HepG2 (cell line): Measurements from ENCODE around the gene CRYM. TPM values are rescaled to one million over a fixed set of nuclear protein-coding genes. Genes with fewer than 3 reads are reported as not detected.

ENCODE experiments used
- BHLHE40 ChIP-seq: IDR thresholded peaks from 2 replicates; pipeline ENCODE4 v1.6.1; 2011; ENCODE audit warnings: low read length, improper control_type of control experiment
- MTERF4 ChIP-seq: sonication (generic); formaldehyde crosslinking; IDR thresholded peaks from 2 replicates; pipeline ENCODE4 v1.8.0; 2023; ENCODE audit warnings: mild to moderate bottlenecking, missing genetic modification reagents
- PHF8 ChIP-seq: sonication (generic); formaldehyde crosslinking; IDR thresholded peaks from 2 replicates; pipeline ENCODE4 v1.5.0; 2020; ENCODE audit warnings: missing genetic modification reagents
- REL ChIP-seq: sonication (generic); formaldehyde crosslinking; conservative IDR thresholded peaks from 2 replicates; pipeline ENCODE4 v1.8.0; 2022; ENCODE audit warnings: mild to moderate bottlenecking, missing genetic modification reagents, moderate library complexity
- TGIF2 ChIP-seq: IDR thresholded peaks from 2 replicates; pipeline ENCODE4 v1.6.1; 2016; ENCODE audit warnings: control low read depth, missing compliant biosample characterization
- ZBTB34 ChIP-seq: sonication (generic); formaldehyde crosslinking; IDR thresholded peaks from 2 replicates; pipeline ENCODE4 v1.8.0; 2022; ENCODE audit warnings: mild to moderate bottlenecking, missing genetic modification reagents
- ZBTB40 ChIP-seq, 2 experiments: fragments of 450-650 bp in 1 of 2; sonication (generic) in 1 of 2; formaldehyde crosslinking in 1 of 2; IDR thresholded peaks; 2 replicates each; pipeline versions ENCODE4 v1.6.1 to v1.8.0; 2016 to 2022; ENCODE audit warnings: antibody characterized with exemption in 1 of 2, mild to moderate bottlenecking in 1 of 2, missing genetic modification reagents in 1 of 2
- ZNF672 ChIP-seq: sonication (generic); formaldehyde crosslinking; IDR thresholded peaks from 2 replicates; pipeline ENCODE4 v1.8.1; 2022; ENCODE audit warnings: missing genetic modification reagents
- polyA plus RNA-seq, 8 experiments: library from polyadenylated mRNA; depleted of rRNA in 3 of 8; stranded (reverse) in 7 of 8; unstranded in 1 of 8; fragments of >200 nt; fragmentation: Illumina TruSeq in 4 of 8; extraction: Trizol in 4 of 8; gene quantifications; 2 replicates each; pipeline versions ENCODE4 v1.2.1 to v1.2.3, GENCODE V29; 2011 to 2016; ENCODE audit warnings: low read depth in 4 of 8, missing spikeins in 1 of 8, mixed read lengths in 1 of 8; ENCODE audit not compliant: insufficient read depth in 1 of 8
- total RNA-seq, 5 experiments: library from RNA; depleted of rRNA; stranded (reverse); fragments of >200 nt; fragmentation: Illumina TruSeq; extraction: Trizol; gene quantifications; 2 replicates each; pipeline ENCODE4 v1.2.3, GENCODE V29; 2016; ENCODE audit warnings: low read depth in 1 of 5
- TF ChIP-seq, protein P1 (sequence below): IDR thresholded peaks from 2 replicates; pipeline ENCODE4 v1.6.1; 2012; ENCODE audit warnings: inconsistent platforms
- TF ChIP-seq, protein P2 (sequence below): sonication (generic); formaldehyde crosslinking; IDR thresholded peaks from 2 replicates; pipeline ENCODE4 v1.8.0; 2022; ENCODE audit warnings: mild to moderate bottlenecking, missing genetic modification reagents; ENCODE audit not compliant: insufficient replicate concordance
- TF ChIP-seq, protein P3 (sequence below): sonication (generic); formaldehyde crosslinking; IDR thresholded peaks from 2 replicates; pipeline ENCODE4 v1.9.0; 2022; ENCODE audit warnings: low read depth, missing genetic modification reagents

Gene CRYM
- total and polyA plus RNA-seq, 2 of the 13 experiments (the other 11 are each of a cell fraction or from before 2014, with no cell fraction given) = 1.9 to 2.2 TPM

GRCh38 chr16:21233521-21234150 lies 44.5 kb downstream of the CRYM start, which contains the start of gene ANKS4B (continued):
- TF ChIP-seq ZBTB40 (IDR thresholded peaks at IDR 0.05) (no peak), ZBTB40 (CRISPR knock-in tag; IDR thresholded peaks at IDR 0.05) (no peak; the same call in 1 of the 2 replicates), MTERF4 (CRISPR knock-in tag) (no peak; the same call in 1 of the 2 replicates), ZNF672 (CRISPR knock-in tag) (no peak), ZBTB34 (CRISPR knock-in tag) (peak; percentile 79; the same call in 1 of the 2 replicates), PHF8 (CRISPR knock-in tag) (peak; percentile 73), BHLHE40 (no peak), TGIF2 (CRISPR knock-in tag) (peak; percentile 64), REL (CRISPR knock-in tag) (no peak)
- TF ChIP-seq, protein P1, sequence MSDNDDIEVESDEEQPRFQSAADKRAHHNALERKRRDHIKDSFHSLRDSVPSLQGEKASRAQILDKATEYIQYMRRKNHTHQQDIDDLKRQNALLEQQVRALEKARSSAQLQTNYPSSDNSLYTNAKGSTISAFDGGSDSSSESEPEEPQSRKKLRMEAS = peak; percentile 44; the same call in 1 of the 2 replicates
- TF ChIP-seq, protein P2, sequence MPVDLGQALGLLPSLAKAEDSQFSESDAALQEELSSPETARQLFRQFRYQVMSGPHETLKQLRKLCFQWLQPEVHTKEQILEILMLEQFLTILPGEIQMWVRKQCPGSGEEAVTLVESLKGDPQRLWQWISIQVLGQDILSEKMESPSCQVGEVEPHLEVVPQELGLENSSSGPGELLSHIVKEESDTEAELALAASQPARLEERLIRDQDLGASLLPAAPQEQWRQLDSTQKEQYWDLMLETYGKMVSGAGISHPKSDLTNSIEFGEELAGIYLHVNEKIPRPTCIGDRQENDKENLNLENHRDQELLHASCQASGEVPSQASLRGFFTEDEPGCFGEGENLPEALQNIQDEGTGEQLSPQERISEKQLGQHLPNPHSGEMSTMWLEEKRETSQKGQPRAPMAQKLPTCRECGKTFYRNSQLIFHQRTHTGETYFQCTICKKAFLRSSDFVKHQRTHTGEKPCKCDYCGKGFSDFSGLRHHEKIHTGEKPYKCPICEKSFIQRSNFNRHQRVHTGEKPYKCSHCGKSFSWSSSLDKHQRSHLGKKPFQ (CRISPR knock-in tag) = peak; percentile 76
- TF ChIP-seq, protein P3, sequence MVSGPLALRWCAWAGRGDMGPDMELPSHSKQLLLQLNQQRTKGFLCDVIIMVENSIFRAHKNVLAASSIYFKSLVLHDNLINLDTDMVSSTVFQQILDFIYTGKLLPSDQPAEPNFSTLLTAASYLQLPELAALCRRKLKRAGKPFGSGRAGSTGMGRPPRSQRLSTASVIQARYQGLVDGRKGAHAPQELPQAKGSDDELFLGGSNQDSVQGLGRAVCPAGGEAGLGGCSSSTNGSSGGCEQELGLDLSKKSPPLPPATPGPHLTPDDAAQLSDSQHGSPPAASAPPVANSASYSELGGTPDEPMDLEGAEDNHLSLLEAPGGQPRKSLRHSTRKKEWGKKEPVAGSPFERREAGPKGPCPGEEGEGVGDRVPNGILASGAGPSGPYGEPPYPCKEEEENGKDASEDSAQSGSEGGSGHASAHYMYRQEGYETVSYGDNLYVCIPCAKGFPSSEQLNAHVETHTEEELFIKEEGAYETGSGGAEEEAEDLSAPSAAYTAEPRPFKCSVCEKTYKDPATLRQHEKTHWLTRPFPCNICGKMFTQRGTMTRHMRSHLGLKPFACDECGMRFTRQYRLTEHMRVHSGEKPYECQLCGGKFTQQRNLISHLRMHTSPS (CRISPR knock-in tag) = peak; percentile 42; the same call in 1 of the 2 replicates
